Transverse colon (tissue), 4 donors: ENCODE measurements around the gene PI4KA. TPM values are rescaled to one million over a fixed set of nuclear protein-coding genes. Genes with fewer than 3 reads are reported as not detected.

ENCODE experiments used
- DNase-seq: peaks from one replicate; pipeline ENCODE4 v3.0.0-alpha.2; 2019
- H3K27ac ChIP-seq, 4 donors: fragments of 200-600 bp; sonication (generic); 2 replicates each; pipeline ENCODE4 v1.5.1; 2016 to 2018; ENCODE audit warnings: inconsistent platforms in 4 of 4
- H3K27me3 ChIP-seq: fragments of 200-600 bp; sonication (generic); 2 replicates; pipeline ENCODE4 v1.5.1; 2017; ENCODE audit warnings: inconsistent platforms
- H3K36me3 ChIP-seq, 4 donors: fragments of 200-600 bp; sonication (generic); 2 replicates each; pipeline ENCODE4 v1.5.1; 2017 to 2019; ENCODE audit warnings: inconsistent platforms in 4 of 4
- H3K4me1 ChIP-seq, 4 donors: fragments of 200-600 bp; sonication (generic); 2 replicates each; pipeline ENCODE4 v1.5.1; 2017 to 2020; ENCODE audit warnings: inconsistent platforms in 4 of 4
- H3K4me3 ChIP-seq, 4 donors: fragments of 200-600 bp; sonication (generic); 1 replicate in 1 of 4; 2 replicates in 3 of 4; pipeline versions ENCODE4 v1.5.1 to v1.6.1; 2017 to 2019; ENCODE audit warnings: inconsistent platforms in 4 of 4
- H3K9me3 ChIP-seq, 2 donors: fragments of 200-600 bp; sonication (generic); 2 replicates each; pipeline ENCODE4 v1.5.1; 2017 to 2019; ENCODE audit warnings: inconsistent platforms in 2 of 2
- CTCF ChIP-seq, 5 experiments: fragments of 200-600 bp in 3 of 5; fragments of 450-650 bp in 2 of 5; sonication (generic) in 3 of 5; IDR thresholded peaks; 1 replicate in 2 of 5; 2 replicates in 3 of 5; pipeline ENCODE4 v1.5.1; 2016 to 2017; ENCODE audit warnings: antibody characterized with exemption in 5 of 5, inconsistent platforms in 3 of 5, mild to moderate bottlenecking in 2 of 5, moderate library complexity in 1 of 5
- EP300 ChIP-seq: sonication (generic); formaldehyde crosslinking; IDR thresholded peaks from one replicate; pipeline ENCODE4 v1.6.1; 2017; ENCODE audit warnings: antibody characterized with exemption, low read depth
- POLR2A ChIP-seq: fragments of 450-650 bp; IDR thresholded peaks from one replicate; pipeline ENCODE4 v1.6.1; 2016; ENCODE audit warnings: antibody characterized with exemption, mild to moderate bottlenecking, moderate library complexity
- POLR2AphosphoS5 ChIP-seq, 3 donors: sonication (generic); formaldehyde crosslinking; IDR thresholded peaks; one replicate each; pipeline ENCODE4 v1.6.1; 2016; ENCODE audit warnings: antibody characterized with exemption in 3 of 3
- WGBS, 2 donors: methylation state at CpG; one replicate each; pipeline ENCODE4 v1.1.5; 2018; ENCODE audit warnings: low coverage in 1 of 2; 5-methylcytosine and 5-hydroxymethylcytosine counted together
- in situ Hi-C, 4 donors: fragments of 200-750 bp; cut with MboI; loops; one replicate each; pipeline versions ENCODE4 v1.15.0 to v1.15.1; 2017; ENCODE audit warnings: low sequenced_read_pairs in 3 of 4, low pct_ligation_motif_present in 1 of 4, low pct_unique_long_range_greater_than_20kb in 1 of 4
- intact Hi-C: fragments of 100-400 bp; cut with DNase I; formaldehyde crosslinking; loops from one replicate; pipeline ENCODE4 v1.15.1; 2023; ENCODE audit warnings: low total_unique reads
- total RNA-seq, 4 donors: library from RNA; depleted of rRNA; stranded (reverse); fragments of >200 nt; gene quantifications; one replicate each; pipeline ENCODE4 v1.1.0, GENCODE V29; 2016

Gene PI4KA
- total RNA-seq, 4 donors from 2014 or later = 90.8 to 126 (median 109) TPM

- H3K4me3 ChIP-seq = no peak overlapping the region
- WGBS, 2 donors = 87 to 92% methylated on average over 16 to 25 of the region's 25 CpGs
- in situ Hi-C loops = no loop called here
- TF ChIP-seq POLR2A (no peak), EP300 (no peak), POLR2AphosphoS5 (IDR thresholded peaks at IDR 0.05) (no peak), CTCF (IDR thresholded peaks at IDR 0.05) (no peak)
- H3K36me3 ChIP-seq = peaks cover 0 to 9% (median 3%) of the 10 kb centered on the region in 4 donors
- no peaks in the 10 kb centered on the region for H3K9me3 ChIP-seq
- no peak for DNase-seq
- intact Hi-C loops = no loop called here
- H3K4me1 ChIP-seq = peaks cover 0 to 12% (median 7%) of the 10 kb centered on the region in 4 donors
- H3K27ac ChIP-seq = no peak overlapping the region
- H3K27me3 ChIP-seq = no peaks in the 10 kb centered on the region
These were observed 79.4 kb downstream of the PI4KA start for GRCh38 chr22:20779014-20779817.

GRCh38 chr22:20777420-20778177 is 81.0 kb downstream of the PI4KA start:
- TF ChIP-seq POLR2AphosphoS5 (IDR thresholded peaks at IDR 0.05) (peak in 2 of 3 donors; percentile 32 to 49), POLR2A (no peak), CTCF (IDR thresholded peaks at IDR 0.05) (peak in 2 of 5 experiments; percentile 5 to 32), EP300 (peak; percentile 7)
- 34 to 66% methylated on average over 8 to 10 of the region's 10 CpGs for WGBS, 2 donors
- peaks cover 0 to 12% (median 7%) of the 10 kb centered on the region in 4 donors for H3K4me1 ChIP-seq
- peak overlapping the region; percentile 63 to 76 (median 68) for H3K27ac ChIP-seq
- intact Hi-C loops (no loop called here), in situ Hi-C loops (no loop called here)
- no peak overlapping the region for H3K4me3 ChIP-seq
- no peaks in the 10 kb centered on the region for H3K27me3 ChIP-seq
- peak; percentile 16 for DNase-seq
- no peaks in the 10 kb centered on the region for H3K9me3 ChIP-seq
- H3K36me3 ChIP-seq = peaks cover 0 to 9% (median 3%) of the 10 kb centered on the region in 4 donors

GRCh38 chr22:20776624-20777405 is 81.8 kb downstream of the PI4KA start:
- Histone ChIP-seq H3K36me3 (peaks cover 0 to 9% (median 3%) of the 10 kb centered on the region in 4 donors), H3K27ac (peak overlapping the region; percentile 43 to 76 (median 68)), H3K4me1 (peaks cover 0 to 12% (median 7%) of the 10 kb centered on the region in 4 donors), H3K4me3 (no peak overlapping the region), H3K9me3 (no peaks in the 10 kb centered on the region), H3K27me3 (no peaks in the 10 kb centered on the region)
- TF ChIP-seq CTCF (IDR thresholded peaks at IDR 0.05) (no peak), POLR2A (no peak), POLR2AphosphoS5 (IDR thresholded peaks at IDR 0.05) (no peak), EP300 (no peak)
- WGBS, 2 donors = 89 to 96% methylated on average over 7 to 17 of the region's 17 CpGs
- DNase-seq = no peak
- in situ Hi-C loops (no loop called here), intact Hi-C loops (no loop called here)
